ENCODE measurements around the gene SLC35G2. TPM values are rescaled to one million over a fixed set of nuclear protein-coding genes. Genes with fewer than 3 reads are reported as not detected.
A peak's percentile ranks its signal among the peaks of the same experiment; 100 is the strongest.
"Not testable (repeated sequence)": the region's sequence is repeated elsewhere in the genome, so short reads cannot be mapped to it uniquely, and the experiment has no call there.

The SLC35G2 gene
- total and polyA plus RNA-seq, 4 donors, result 13.8 to 36.4 (median 24.4) TPM

- Histone ChIP-seq H3K36me3 (ENCODE audit: control insufficient read depth, insufficient read depth, low read length) (peaks cover 4% of the 10 kb centered on the region), H3K4me1 (ENCODE audit: control insufficient read depth, insufficient read depth, low read length) (no peaks in the 10 kb centered on the region), H3K27me3 (ENCODE audit: control insufficient read depth, insufficient read depth, low read length) (no peaks in the 10 kb centered on the region), H3K9me3 (ENCODE audit: control insufficient read depth, insufficient read depth, low read length) (no peaks in the 10 kb centered on the region), H3K4me3 (ENCODE audit: low read depth, low read length) (no peak overlapping the region), H3K27ac (ENCODE audit: low read depth, low read length) (no peak overlapping the region)
- WGBS (ENCODE audit: insufficient coverage), result no CpG with 5 or more reads among the region's 1 CpG
- no peak for DNase-seq (ENCODE audit: low read depth in 4 of 6, low spot score in 6 of 6)
Measured at GRCh38 chr3:136842294-136842693, 23.4 kb downstream of the SLC35G2 start.

GRCh38 chr3:136844724-136845123, 25.8 kb downstream of the SLC35G2 start:
- no peak for DNase-seq (ENCODE audit: low read depth in 4 of 6, low spot score in 6 of 6)
- Histone ChIP-seq H3K4me1 (ENCODE audit: control insufficient read depth, insufficient read depth, low read length) (no peaks in the 10 kb centered on the region), H3K27me3 (ENCODE audit: control insufficient read depth, insufficient read depth, low read length) (no peaks in the 10 kb centered on the region), H3K27ac (ENCODE audit: low read depth, low read length) (no peak overlapping the region), H3K9me3 (ENCODE audit: control insufficient read depth, insufficient read depth, low read length) (no peaks in the 10 kb centered on the region), H3K4me3 (ENCODE audit: low read depth, low read length) (no peak overlapping the region), H3K36me3 (ENCODE audit: control insufficient read depth, insufficient read depth, low read length) (peaks cover 4% of the 10 kb centered on the region)
- no CpG with 5 or more reads among the region's 1 CpG for WGBS (ENCODE audit: insufficient coverage)

- Histone ChIP-seq H3K4me3 (ENCODE audit: low read depth, low read length) (no peak overlapping the region), H3K4me1 (ENCODE audit: control insufficient read depth, insufficient read depth, low read length) (no peaks in the 10 kb centered on the region), H3K36me3 (ENCODE audit: control insufficient read depth, insufficient read depth, low read length) (no peaks in the 10 kb centered on the region), H3K9me3 (ENCODE audit: control insufficient read depth, insufficient read depth, low read length) (peaks cover 1% of the 10 kb centered on the region), H3K27me3 (ENCODE audit: control insufficient read depth, insufficient read depth, low read length) (no peaks in the 10 kb centered on the region), H3K27ac (ENCODE audit: low read depth, low read length) (no peak overlapping the region)
- DNase-seq (ENCODE audit: low read depth in 4 of 6, low spot score in 6 of 6), result no peak
- 88% methylated on average over 1 of the region's 4 CpGs for WGBS (ENCODE audit: insufficient coverage)
Measured at GRCh38 chr3:136852180-136852579, 33.3 kb downstream of the SLC35G2 start.

- Histone ChIP-seq H3K4me3 (ENCODE audit: low read depth, low read length) (no peak overlapping the region), H3K36me3 (ENCODE audit: control insufficient read depth, insufficient read depth, low read length) (no peaks in the 10 kb centered on the region), H3K27ac (ENCODE audit: low read depth, low read length) (no peak overlapping the region), H3K27me3 (ENCODE audit: control insufficient read depth, insufficient read depth, low read length) (no peaks in the 10 kb centered on the region), H3K9me3 (ENCODE audit: control insufficient read depth, insufficient read depth, low read length) (peaks cover 1% of the 10 kb centered on the region), H3K4me1 (ENCODE audit: control insufficient read depth, insufficient read depth, low read length) (peaks cover 8% of the 10 kb centered on the region)
- no peak for DNase-seq (ENCODE audit: low read depth in 4 of 6, low spot score in 6 of 6)
Measured at GRCh38 chr3:136856665-136857064, 37.7 kb downstream of the SLC35G2 start.

GRCh38 chr3:136858381-136858780, 39.5 kb downstream of the SLC35G2 start:
- Histone ChIP-seq H3K9me3 (ENCODE audit: control insufficient read depth, insufficient read depth, low read length) (peaks cover 1% of the 10 kb centered on the region), H3K4me3 (ENCODE audit: low read depth, low read length) (no peak overlapping the region), H3K4me1 (ENCODE audit: control insufficient read depth, insufficient read depth, low read length) (peaks cover 8% of the 10 kb centered on the region), H3K36me3 (ENCODE audit: control insufficient read depth, insufficient read depth, low read length) (no peaks in the 10 kb centered on the region), H3K27ac (ENCODE audit: low read depth, low read length) (no peak overlapping the region), H3K27me3 (ENCODE audit: control insufficient read depth, insufficient read depth, low read length) (no peaks in the 10 kb centered on the region)
- no peak for DNase-seq (ENCODE audit: low read depth in 4 of 6, low spot score in 6 of 6)

- no peak overlapping the region for H3K27ac ChIP-seq (ENCODE audit: low read depth, low read length)
- H3K4me3 ChIP-seq (ENCODE audit: low read depth, low read length), result no peak overlapping the region
- peak in 1 of 6 donors; percentile 18 for DNase-seq (ENCODE audit: low read depth in 4 of 6, low spot score in 6 of 6)
- WGBS (ENCODE audit: insufficient coverage), result no CpG with 5 or more reads among the region's 4 CpGs
- peaks cover 1% of the 10 kb centered on the region for H3K9me3 ChIP-seq (ENCODE audit: control insufficient read depth, insufficient read depth, low read length)
- peaks cover 13% of the 10 kb centered on the region for H3K4me1 ChIP-seq (ENCODE audit: control insufficient read depth, insufficient read depth, low read length)
- H3K27me3 ChIP-seq (ENCODE audit: control insufficient read depth, insufficient read depth, low read length), result no peaks in the 10 kb centered on the region
- no peaks in the 10 kb centered on the region for H3K36me3 ChIP-seq (ENCODE audit: control insufficient read depth, insufficient read depth, low read length)
Measured at GRCh38 chr3:136860541-136860940, 41.6 kb downstream of the SLC35G2 start.

- Histone ChIP-seq H3K27ac (ENCODE audit: low read depth, low read length) (peak within 1 kb of the TSS; percentile 94), H3K4me1 (ENCODE audit: control insufficient read depth, insufficient read depth, low read length) (peaks cover 13% of the 10 kb centered on the region), H3K36me3 (ENCODE audit: control insufficient read depth, insufficient read depth, low read length) (no peaks in the 10 kb centered on the region), H3K27me3 (ENCODE audit: control insufficient read depth, insufficient read depth, low read length) (no peaks in the 10 kb centered on the region), H3K9me3 (ENCODE audit: control insufficient read depth, insufficient read depth, low read length) (no peaks in the 10 kb centered on the region), H3K4me3 (ENCODE audit: low read depth, low read length) (peak within 1 kb of the TSS; percentile 80)
- WGBS (ENCODE audit: insufficient coverage), result 0% methylated on average over 67 of the region's 67 CpGs
- DNase-seq (ENCODE audit: low read depth in 4 of 6, low spot score in 6 of 6), result peak; percentile 89 to 99 (median 94)
Measured at GRCh38 chr3:136861890-136862616, 43.1 kb downstream of the SLC35G2 start, which contains the start of gene NCK1. Gene NCK1 (plus strand): TSS chr3:136862208. CDS start chr3:136928002, 65,794 bp downstream.

- Histone ChIP-seq H3K9me3 (ENCODE audit: control insufficient read depth, insufficient read depth, low read length) (no peaks in the 10 kb centered on the region), H3K36me3 (ENCODE audit: control insufficient read depth, insufficient read depth, low read length) (no peaks in the 10 kb centered on the region), H3K27ac (ENCODE audit: low read depth, low read length) (peak overlapping the region; percentile 94), H3K27me3 (ENCODE audit: control insufficient read depth, insufficient read depth, low read length) (no peaks in the 10 kb centered on the region), H3K4me1 (ENCODE audit: control insufficient read depth, insufficient read depth, low read length) (peaks cover 13% of the 10 kb centered on the region), H3K4me3 (ENCODE audit: low read depth, low read length) (peak overlapping the region; percentile 80)
- peak in 5 of 6 donors; percentile 19 to 76 (median 28) for DNase-seq (ENCODE audit: low read depth in 4 of 6, low spot score in 6 of 6)
- WGBS (ENCODE audit: insufficient coverage), result 0% methylated on average over 19 of the region's 39 CpGs
Measured at GRCh38 chr3:136862617-136863322, 43.8 kb downstream of the SLC35G2 start.

- WGBS (ENCODE audit: insufficient coverage), result 87% methylated on average over 3 of the region's 9 CpGs
- Histone ChIP-seq H3K9me3 (ENCODE audit: control insufficient read depth, insufficient read depth, low read length) (peaks cover under 1% of the 10 kb centered on the region), H3K4me3 (ENCODE audit: low read depth, low read length) (no peak overlapping the region), H3K36me3 (ENCODE audit: control insufficient read depth, insufficient read depth, low read length) (peaks cover 5% of the 10 kb centered on the region), H3K27me3 (ENCODE audit: control insufficient read depth, insufficient read depth, low read length) (no peaks in the 10 kb centered on the region), H3K27ac (ENCODE audit: low read depth, low read length) (no peak overlapping the region), H3K4me1 (ENCODE audit: control insufficient read depth, insufficient read depth, low read length) (peaks cover 1% of the 10 kb centered on the region)
- DNase-seq (ENCODE audit: low read depth in 4 of 6, low spot score in 6 of 6), result no peak
Measured at GRCh38 chr3:136869282-136869681, 50.4 kb downstream of the SLC35G2 start.

GRCh38 chr3:136872258-136872657, 53.3 kb downstream of the SLC35G2 start:
- not testable (repeated sequence) for H3K27ac ChIP-seq (ENCODE audit: low read depth, low read length); H3K36me3 ChIP-seq (ENCODE audit: control insufficient read depth, insufficient read depth, low read length); H3K4me1 ChIP-seq (ENCODE audit: control insufficient read depth, insufficient read depth, low read length); DNase-seq (ENCODE audit: low read depth in 4 of 6, low spot score in 6 of 6); H3K9me3 ChIP-seq (ENCODE audit: control insufficient read depth, insufficient read depth, low read length); H3K27me3 ChIP-seq (ENCODE audit: control insufficient read depth, insufficient read depth, low read length); H3K4me3 ChIP-seq (ENCODE audit: low read depth, low read length)
- WGBS (ENCODE audit: insufficient coverage), result 96% methylated on average over 3 of the region's 3 CpGs

Data from spinal cord (tissue), 10 donors.